GM18517 (cell line): Measurements from ENCODE around the gene PTPRA.

ENCODE experiments used
- ATAC-seq: cut with Tn5 transposase; IDR thresholded peaks from one replicate; pipeline ENCODE4 v1.9.1; 2021; ENCODE audit warnings: mild to moderate bottlenecking, moderate library complexity; ENCODE audit not compliant: unreplicated experiment

Gene PTPRA

GRCh38 chr20:2847802-2848201, 25.5 kb upstream of the PTPRA start:
- no peak for ATAC-seq

GRCh38 chr20:2849529-2849928, 23.8 kb upstream of the PTPRA start:
- no peak for ATAC-seq

GRCh38 chr20:2851086-2851485, 22.2 kb upstream of the PTPRA start:
- ATAC-seq, result no peak

GRCh38 chr20:2858591-2858990, 14.7 kb upstream of the PTPRA start:
- ATAC-seq, result no peak

GRCh38 chr20:2859330-2860121, 13.8 kb upstream of the PTPRA start:
- ATAC-seq, result no peak

- ATAC-seq, result no peak
Measured at GRCh38 chr20:2864626-2865025, 8.7 kb upstream of the PTPRA start.

- ATAC-seq, result no peak
Measured at GRCh38 chr20:2865101-2865500, 8.2 kb upstream of the PTPRA start.

- ATAC-seq, result no peak
Measured at GRCh38 chr20:2865630-2866029, 7.7 kb upstream of the PTPRA start.

GRCh38 chr20:2866236-2866635, 7.0 kb upstream of the PTPRA start:
- no peak for ATAC-seq

GRCh38 chr20:2867081-2867864, 6.0 kb upstream of the PTPRA start:
- no peak for ATAC-seq

GRCh38 chr20:2869381-2869780, 3.9 kb upstream of the PTPRA start:
- ATAC-seq, result no peak

- no peak for ATAC-seq
Measured at GRCh38 chr20:2871111-2871465, 2.2 kb upstream of the PTPRA start.

- ATAC-seq, result no peak
Measured at GRCh38 chr20:2871661-2872458, 1.4 kb upstream of the PTPRA start.

- no peak for ATAC-seq
Measured at GRCh38 chr20:2872459-2873009, 747 bp upstream of the PTPRA start.

- ATAC-seq, result no peak
Measured at GRCh38 chr20:2873747-2874041, 413 bp downstream of the PTPRA start.

- no peak for ATAC-seq
Measured at GRCh38 chr20:2874456-2874855, 1.2 kb downstream of the PTPRA start.

GRCh38 chr20:2875690-2876203, 2.5 kb downstream of the PTPRA start:
- ATAC-seq, result no peak

GRCh38 chr20:2878515-2878914, 5.2 kb downstream of the PTPRA start:
- ATAC-seq, result no peak

GRCh38 chr20:2879146-2879545, 5.9 kb downstream of the PTPRA start:
- no peak for ATAC-seq

- ATAC-seq, result no peak
Measured at GRCh38 chr20:2880650-2881049, 7.4 kb downstream of the PTPRA start.
